Activated CD4-positive, alpha-beta T cell treated with anti-CD3 and anti-CD28 coated beads, Interleukin-2, amount 50 U/mL, for 16 hours (primary cell): ENCODE measurements around the gene HLCS.

Source experiments
- DNase-seq: peaks from one replicate; pipeline ENCODE4 v3.0.0-alpha.2; 2020

Gene HLCS

GRCh38 chr21:36914244-36915013, 52.0 kb downstream of the HLCS start:
- no peak for DNase-seq

GRCh38 chr21:36913247-36914169, 53.0 kb downstream of the HLCS start:
- DNase-seq, result no peak

GRCh38 chr21:36910581-36911307, 55.7 kb downstream of the HLCS start:
- DNase-seq, result no peak

GRCh38 chr21:36909901-36910561, 56.4 kb downstream of the HLCS start:
- DNase-seq, result peak; percentile 84

GRCh38 chr21:36909423-36909822, 57.0 kb downstream of the HLCS start:
- peak; percentile 9 for DNase-seq

- DNase-seq, result no peak
Measured at GRCh38 chr21:36908260-36908908, 58.1 kb downstream of the HLCS start.

GRCh38 chr21:36904093-36904666, 62.3 kb downstream of the HLCS start:
- peak; percentile 28 for DNase-seq

- peak; percentile 60 for DNase-seq
Measured at GRCh38 chr21:36902793-36903192, 63.7 kb downstream of the HLCS start.

GRCh38 chr21:36902331-36902730, 64.1 kb downstream of the HLCS start:
- DNase-seq, result no peak

- DNase-seq, result no peak
Measured at GRCh38 chr21:36901575-36901974, 64.9 kb downstream of the HLCS start.

GRCh38 chr21:36893581-36893980, 72.9 kb downstream of the HLCS start:
- DNase-seq, result no peak

GRCh38 chr21:36892201-36892600, 74.3 kb downstream of the HLCS start:
- DNase-seq, result no peak

GRCh38 chr21:36891692-36892091, 74.8 kb downstream of the HLCS start:
- no peak for DNase-seq

- DNase-seq, result no peak
Measured at GRCh38 chr21:36891121-36891520, 75.3 kb downstream of the HLCS start.

GRCh38 chr21:36890086-36890485, 76.4 kb downstream of the HLCS start:
- DNase-seq, result no peak

GRCh38 chr21:36889401-36889800, 77.1 kb downstream of the HLCS start:
- no peak for DNase-seq

GRCh38 chr21:36888466-36888865, 78.0 kb downstream of the HLCS start:
- no peak for DNase-seq

- DNase-seq, result no peak
Measured at GRCh38 chr21:36887963-36888362, 78.5 kb downstream of the HLCS start.

GRCh38 chr21:36883532-36884486, 82.7 kb downstream of the HLCS start:
- DNase-seq, result no peak

GRCh38 chr21:36882776-36883175, 83.7 kb downstream of the HLCS start:
- no peak for DNase-seq

- DNase-seq, result no peak
Measured at GRCh38 chr21:36881228-36881627, 85.2 kb downstream of the HLCS start.
